K562 (cell line): ENCODE measurements around the gene CRB2. TPM values are rescaled to one million over a fixed set of nuclear protein-coding genes. Genes with fewer than 3 reads are reported as not detected.

ENCODE experiments used
- ATAC-seq: fragments of 200-7000 bp; cut with Tn5 transposase; 3 replicates; pipeline ENCODE4 v1.9.1; 2020; ENCODE audit warnings: moderate library complexity
- BruUV-seq: library from RNA; stranded (reverse); fragments of 400-500 nt; replicated peaks from 2 replicates; lab custom pipeline; 2021; lab: Mats Ljungman, UMichigan
- CTCF ChIA-PET: fragments of 300-600 bp; formaldehyde crosslinking; extraction: SDS; loops from one replicate; lab custom pipeline; 2021; ENCODE audit warnings: low intra/inter-chr PET ratio; lab: Yijun Ruan, JAX
- POLR2A ChIA-PET: fragments of 300-600, 350-650 bp; sonication (Branson Sonifier 250); formaldehyde crosslinking; extraction: SDS; loops from one replicate; lab custom pipeline; 2021; ENCODE audit warnings: antibody characterized with exemption, inconsistent platforms; lab: Yijun Ruan, JAX
- DNase-seq, 4 experiments: peaks; one replicate each; pipeline versions ENCODE4 v3.0.0 to v3.0.0-alpha.2; 2011 to 2018; ENCODE audit warnings: low spot score in 3 of 4, mixed read lengths in 3 of 4; ENCODE audit errors: extremely low read depth in 1 of 4
- FAIRE-seq: peaks from 2 replicates; lab custom pipeline; 2011; peaks lifted over from hg19 to GRCh38; lab: Jason Lieb, UNC
- H2AFZ ChIP-seq: 2 replicates; pipeline ENCODE4 v1.6.0; 2011; ENCODE audit warnings: low read depth, low read length, control low read depth, inconsistent platforms
- H3K27ac ChIP-seq: fragments of 200-600 bp; 3 replicates; pipeline ENCODE4 v1.8.0; 2011; ENCODE audit warnings: low read depth, mild to moderate bottlenecking, control low read depth, inconsistent platforms, low read length, moderate library complexity, mixed read lengths; ENCODE audit errors: extremely low read depth
- H3K27me3 ChIP-seq, 2 experiments: fragments of 300-600 bp in 1 of 2; 2 replicates in 1 of 2; 3 replicates in 1 of 2; pipeline versions ENCODE4 v1.6.0 to v1.8.0; 2011; ENCODE audit warnings: inconsistent platforms in 2 of 2, low read length in 2 of 2, mild to moderate bottlenecking in 1 of 2, mixed read lengths in 1 of 2, moderate library complexity in 1 of 2; ENCODE audit not compliant: control insufficient read depth in 2 of 2, insufficient read depth in 2 of 2
- H3K36me3 ChIP-seq: fragments of 300-600 bp; 3 replicates; pipeline ENCODE4 v1.8.0; 2011; ENCODE audit warnings: mild to moderate bottlenecking, low read length, inconsistent platforms; ENCODE audit not compliant: control insufficient read depth, insufficient read depth
- H3K4me1 ChIP-seq, 2 experiments: fragments of 200-600 bp in 1 of 2; replicated peaks in 1 of 2; 2 replicates in 1 of 2; 3 replicates in 1 of 2; pipeline versions ENCODE4 v1.5.1 to v1.8.0; 2011; ENCODE audit warnings: inconsistent platforms in 2 of 2, low read length in 2 of 2, mild to moderate bottlenecking in 1 of 2, mixed read lengths in 1 of 2, moderate library complexity in 1 of 2; ENCODE audit not compliant: control insufficient read depth in 2 of 2, insufficient read depth in 2 of 2
- H3K4me2 ChIP-seq: 2 replicates; pipeline ENCODE4 v1.6.1; 2011; ENCODE audit warnings: low read length, control low read depth, inconsistent platforms, mixed read lengths; ENCODE audit not compliant: insufficient read depth
- H3K4me3 ChIP-seq: fragments of 200-600 bp; sonication (generic), shearing (Covaris generic); 2 replicates; pipeline ENCODE4 v1.5.1; 2016; ENCODE audit warnings: control low read depth, inconsistent platforms
- H3K79me2 ChIP-seq: fragments of 200-600 bp; 3 replicates; pipeline ENCODE4 v1.8.0; 2011; ENCODE audit warnings: low read length, inconsistent platforms; ENCODE audit not compliant: control insufficient read depth, insufficient read depth
- H3K9ac ChIP-seq, 2 experiments: 2 replicates each; pipeline versions ENCODE4 v1.6.0 to v1.6.1; 2011; ENCODE audit warnings: low read depth in 2 of 2, low read length in 2 of 2, control low read depth in 1 of 2, inconsistent platforms in 1 of 2, mild to moderate bottlenecking in 1 of 2, mixed read lengths in 1 of 2; ENCODE audit not compliant: insufficient read depth in 1 of 2
- H3K9me1 ChIP-seq: one replicate; pipeline ENCODE4 v1.6.0; 2011; ENCODE audit warnings: inconsistent platforms, mild to moderate bottlenecking, low read length, moderate library complexity; ENCODE audit not compliant: control insufficient read depth, insufficient read depth
- H3K9me3 ChIP-seq: replicated peaks from 2 replicates; pipeline ENCODE4 v1.5.1; 2011; ENCODE audit warnings: low read depth, low read length, inconsistent platforms; ENCODE audit not compliant: control insufficient read depth, insufficient read depth
- H4K20me1 ChIP-seq: replicated peaks from 2 replicates; pipeline ENCODE4 v1.6.1; 2011; ENCODE audit warnings: low read length, inconsistent platforms, mixed read lengths; ENCODE audit not compliant: control insufficient read depth, insufficient read depth
- ARID4B ChIP-seq: sonication (generic); formaldehyde crosslinking; IDR thresholded peaks from 2 replicates; pipeline ENCODE4 v1.8.0; 2022; ENCODE audit warnings: mild to moderate bottlenecking, missing genetic modification reagents
- CXXC5 ChIP-seq: fragments of 250-450 bp; sonication (Bioruptor Pico); IDR thresholded peaks from 2 replicates; pipeline ENCODE4 v1.8.0; 2022; ENCODE audit warnings: inconsistent platforms, mild to moderate bottlenecking, moderate library complexity
- EP400 ChIP-seq: fragments of 450-650 bp; IDR thresholded peaks from 2 replicates; pipeline ENCODE4 v1.6.1; 2017; ENCODE audit warnings: antibody characterized with exemption, mild to moderate bottlenecking, moderate library complexity
- HMGN3 ChIP-seq: IDR thresholded peaks from 2 replicates; pipeline ENCODE4 v1.6.1; 2011; ENCODE audit warnings: borderline replicate concordance, low read depth, mild to moderate bottlenecking, mixed read lengths, low read length; ENCODE audit not compliant: insufficient read length; ENCODE audit errors: extremely low read depth
- KDM1A ChIP-seq, 2 experiments: fragments of 450-650 bp; IDR thresholded peaks; 2 replicates each; pipeline ENCODE4 v1.6.1; 2016; ENCODE audit warnings: mild to moderate bottlenecking in 2 of 2
- MTA2 ChIP-seq: fragments of 450-650 bp; IDR thresholded peaks from 2 replicates; pipeline ENCODE4 v1.6.1; 2016; ENCODE audit warnings: low read depth
- MYC ChIP-seq, 2 experiments: fragments of 250-450 bp in 1 of 2; sonication (Bioruptor Pico) in 1 of 2; IDR thresholded peaks; 2 replicates each; pipeline versions ENCODE4 v1.5.1 to v1.6.1; 2012 to 2021; ENCODE audit warnings: low read depth in 2 of 2, borderline replicate concordance in 1 of 2, improper control_type of control experiment in 1 of 2, low read length in 1 of 2, mild to moderate bottlenecking in 1 of 2, moderate library complexity in 1 of 2
- POLR2G ChIP-seq: fragments of 200-400 bp; formaldehyde crosslinking; IDR thresholded peaks from 2 replicates; pipeline ENCODE4 v1.6.1; 2017; ENCODE audit warnings: low read depth, mild to moderate bottlenecking, antibody characterized with exemption, low read length, moderate library complexity
- SLC30A9 ChIP-seq: fragments of 250-450 bp; sonication (Bioruptor Pico); IDR thresholded peaks from 2 replicates; pipeline ENCODE4 v1.8.0; 2022; ENCODE audit warnings: mild to moderate bottlenecking, moderate library complexity
- SRSF9 ChIP-seq: fragments of 200-400 bp; formaldehyde crosslinking; IDR thresholded peaks from 2 replicates; pipeline ENCODE4 v1.6.1; 2017; ENCODE audit warnings: low read depth, low read length, borderline replicate concordance
- TBP ChIP-seq: optimal IDR thresholded peaks from 2 replicates; pipeline ENCODE3; 2011; ENCODE audit warnings: low read depth, low read length, improper control_type of control experiment
- ZBTB1 ChIP-seq: sonication (generic); formaldehyde crosslinking; IDR thresholded peaks from 2 replicates; pipeline ENCODE4 v1.8.1; 2023; ENCODE audit warnings: missing genetic modification reagents, low read depth, mild to moderate bottlenecking, borderline replicate concordance
- ZFP36 ChIP-seq: fragments of 150-350 bp; IDR thresholded peaks from 2 replicates; pipeline ENCODE4 v1.6.1; 2018; ENCODE audit warnings: low read length, low read depth; ENCODE audit not compliant: partially characterized antibody
- ZNF121 ChIP-seq: sonication (generic); formaldehyde crosslinking; conservative IDR thresholded peaks from 2 replicates; pipeline ENCODE4 v1.8.0; 2022; ENCODE audit warnings: missing genetic modification reagents
- ZNF324 ChIP-seq: fragments of 250-450 bp; sonication (Bioruptor Pico); IDR thresholded peaks from 2 replicates; pipeline ENCODE4 v1.4.0; 2020; ENCODE audit warnings: mild to moderate bottlenecking
- ZNF586 ChIP-seq: fragments of 450-650 bp; formaldehyde crosslinking; conservative IDR thresholded peaks from 2 replicates; pipeline ENCODE4 v1.4.0; 2020; ENCODE audit warnings: mild to moderate bottlenecking, moderate library complexity
- WGBS: fragments of 100-300 bp; shearing (Covaris generic); methylation state at CpG from one replicate; pipeline ENCODE4 v1.1.6; 2016; ENCODE audit warnings: low coverage, mixed read lengths; ENCODE audit not compliant: insufficient coverage; ENCODE audit errors: missing lambda C conversion rate; 5-methylcytosine and 5-hydroxymethylcytosine counted together
- in situ Hi-C: fragments of 300-500 bp; cut with MboI; formaldehyde crosslinking; loops from 4 replicates; pipeline ENCODE4 v1.15.0; 2018; ENCODE audit warnings: inconsistent platforms, mixed read lengths
- intact Hi-C: fragments of 100-400 bp; cut with micrococcal nuclease; formaldehyde crosslinking; loops from 2 replicates; pipeline ENCODE4 v1.14.2; 2022
- polyA plus RNA-seq, 8 experiments: library from polyadenylated mRNA; depleted of rRNA in 4 of 8; stranded (reverse) in 5 of 8; unstranded in 3 of 8; fragments of >200 nt; fragmentation: Nextera tagmentation in 2 of 8; fragmentation: Illumina TruSeq in 1 of 8; extraction: Ambion mirVana in 2 of 8; extraction: Trizol in 1 of 8; gene quantifications; 2 replicates each; pipeline versions ENCODE4 v1.2.1 to v1.2.3, GENCODE V29; 2011 to 2014; ENCODE audit warnings: inconsistent platforms in 1 of 8, missing spikeins in 1 of 8
- total RNA-seq, 7 experiments: library from RNA; depleted of rRNA in 6 of 7; stranded (reverse); fragments of >200 nt in 6 of 7; fragmentation: Illumina TruSeq in 2 of 7; extraction: Trizol in 2 of 7; gene quantifications; 2 replicates each; pipeline versions ENCODE4 v1.2.1 to v1.2.3, GENCODE V29; 2011 to 2021; ENCODE audit warnings: low replicate concordance in 1 of 7
- TF ChIP-seq, protein P1 (sequence below): fragments of 450-650 bp; formaldehyde crosslinking; IDR thresholded peaks from 2 replicates; pipeline ENCODE4 v1.4.0; 2020; ENCODE audit warnings: mild to moderate bottlenecking, moderate library complexity

The CRB2 gene
- total and polyA plus RNA-seq, 9 of the 15 experiments (the other 6 are each of a cell fraction or from before 2014, with no cell fraction given): 0.13 to 1.2 (median 0.25) TPM; not detected in 2

DNA sequence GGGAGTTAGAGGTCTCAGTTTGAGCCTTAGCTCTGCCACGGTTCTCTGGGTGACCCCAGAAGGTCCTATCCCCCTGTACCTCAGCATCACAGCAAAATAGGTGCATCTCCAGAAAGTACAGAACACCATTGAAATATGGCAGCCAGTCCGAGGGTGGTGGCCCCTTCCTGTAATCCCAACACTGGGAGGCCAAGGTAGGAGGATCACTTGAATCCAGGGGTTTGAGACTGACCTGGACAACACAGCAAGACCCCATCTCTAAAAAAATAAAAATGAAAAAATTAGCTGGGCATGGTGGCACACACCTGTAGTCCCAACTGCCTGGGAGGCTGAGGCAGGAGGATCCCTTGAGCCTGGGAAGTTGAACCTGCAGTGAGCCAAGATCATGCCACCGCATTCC lies 7.0 kb upstream of the CRB2 start:
- DNase-seq (no peak), FAIRE-seq (no peak), ATAC-seq (no peak)
- H3K27ac ChIP-seq: no peak overlapping the region
- no peaks in the 10 kb centered on the region for H3K9me1 ChIP-seq
- H3K4me3 ChIP-seq: no peak overlapping the region
- peaks cover 7% of the 10 kb centered on the region; the same call in 1 of the 2 replicates for H4K20me1 ChIP-seq
- H3K4me1 ChIP-seq: peaks cover 14 to 29% of the 10 kb centered on the region in 2 experiments; a peak in 4 of 5 replicates
- POLR2A ChIA-PET: interaction anchor here (0.6 to 1.6 kb wide), 6 partner anchors 162 to 762 kb away, joined by 3 to 5 read pairs (median 4); partner anchors contain the start of gene PDCL
- no peak overlapping the region for H3K4me2 ChIP-seq
- peaks cover 2 to 15% of the 10 kb centered on the region in 2 experiments; a peak in 3 of 5 replicates for H3K27me3 ChIP-seq
- in situ Hi-C loops (loop anchor here (10.0 kb wide), 1 partner anchor 524 kb away; the partner anchor contains the start of gene PDCL), intact Hi-C loops (no loop called here)
- no peaks in the 10 kb centered on the region for H3K9me3 ChIP-seq
- no TSS peak for BruUV-seq
- H3K9ac ChIP-seq: no peak overlapping the region; a peak in 1 of 4 replicates
- CTCF ChIA-PET: interaction anchor here (0.9 to 3.5 kb wide), 3 partner anchors 246 to 1224 kb away, joined by 5 to 55 read pairs (median 25); no protein-coding TSS in a partner anchor
- 30% methylated on average over 3 of the region's 3 CpGs for whole genome bisulfite sequencing
- H2AFZ ChIP-seq: 0 out of 2 replicates have a peak overlapping the region, but pooled peaks have one; percentile 23
- no peaks in the 10 kb centered on the region for H3K36me3 ChIP-seq
- no peaks in the 10 kb centered on the region for H3K79me2 ChIP-seq
- TF ChIP-seq SRSF9 (no peak), CXXC5 (no peak), SLC30A9 (CRISPR knock-in tag) (no peak), ZFP36 (no peak), ZNF324 (CRISPR knock-in tag) (no peak), KDM1A (IDR thresholded peaks at IDR 0.05) (peak in 1 of 2 experiments; percentile 53; a peak in 1 of 4 replicates), HMGN3 (no peak), MYC (IDR thresholded peaks at IDR 0.05; ENCODE audit: low read depth, low read length) (no peak), MYC (CRISPR knock-in tag; IDR thresholded peaks at IDR 0.05; ENCODE audit: borderline replicate concordance, low read depth) (no peak), TBP (no peak), ZBTB1 (no peak), ARID4B (CRISPR knock-in tag) (no peak), ZNF121 (CRISPR knock-in tag) (peak; percentile 98), POLR2G (no peak), MTA2 (no peak), ZNF586 (CRISPR knock-in tag) (no peak), EP400 (no peak)
- TF ChIP-seq, protein P1, sequence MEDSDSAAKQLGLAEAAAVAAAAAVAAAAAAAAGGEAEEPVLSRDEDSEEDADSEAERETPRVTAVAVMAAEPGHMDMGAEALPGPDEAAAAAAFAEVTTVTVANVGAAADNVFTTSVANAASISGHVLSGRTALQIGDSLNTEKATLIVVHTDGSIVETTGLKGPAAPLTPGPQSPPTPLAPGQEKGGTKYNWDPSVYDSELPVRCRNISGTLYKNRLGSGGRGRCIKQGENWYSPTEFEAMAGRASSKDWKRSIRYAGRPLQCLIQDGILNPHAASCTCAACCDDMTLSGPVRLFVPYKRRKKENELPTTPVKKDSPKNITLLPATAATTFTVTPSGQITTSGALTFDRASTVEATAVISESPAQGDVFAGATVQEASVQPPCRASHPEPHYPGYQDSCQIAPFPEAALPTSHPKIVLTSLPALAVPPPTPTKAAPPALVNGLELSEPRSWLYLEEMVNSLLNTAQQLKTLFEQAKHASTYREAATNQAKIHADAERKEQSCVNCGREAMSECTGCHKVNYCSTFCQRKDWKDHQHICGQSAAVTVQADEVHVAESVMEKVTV: no peak
